NB4 (cell line): ENCODE results near the gene PEMT.

ENCODE experiments used
- DNase-seq: peaks from one replicate; pipeline ENCODE4 v3.0.0; 2010; ENCODE audit warnings: low read depth
- H3K4me3 ChIP-seq: one replicate; pipeline ENCODE4 v1.5.1; 2011; ENCODE audit warnings: mild to moderate bottlenecking, low read depth, low read length, moderate library complexity
- CTCF ChIP-seq: IDR thresholded peaks from one replicate; pipeline ENCODE4 v1.5.1; 2012; ENCODE audit warnings: low read depth, low read length
- MAX ChIP-seq: IDR thresholded peaks from 2 replicates; pipeline ENCODE4 v1.6.1; 2011; ENCODE audit warnings: low read depth, low read length
- MYC ChIP-seq: IDR thresholded peaks from 2 replicates; pipeline ENCODE4 v1.6.1; 2011; ENCODE audit warnings: low read depth, low read length
- POLR2A ChIP-seq: IDR thresholded peaks from 2 replicates; pipeline ENCODE4 v1.6.1; 2011; ENCODE audit warnings: mild to moderate bottlenecking; ENCODE audit not compliant: insufficient read length; ENCODE audit errors: extremely low read depth

PEMT gene

GRCh38 chr17:17623904-17624303, 32.4 kb upstream of the PEMT start:
- no peak for DNase-seq
- TF ChIP-seq CTCF = no peak
- no peak overlapping the region for H3K4me3 ChIP-seq

GRCh38 chr17:17621254-17621653, 29.7 kb upstream of the PEMT start:
- no peak overlapping the region for H3K4me3 ChIP-seq
- TF ChIP-seq MYC (no peak), POLR2A (no peak), MAX (no peak), CTCF (no peak)
- DNase-seq = no peak

GRCh38 chr17:17613708-17614114, 22.2 kb upstream of the PEMT start:
- H3K4me3 ChIP-seq = no peak overlapping the region
- peak; percentile 80 for DNase-seq

GRCh38 chr17:17612085-17613022, 20.8 kb upstream of the PEMT start:
- DNase-seq = no peak
- TF ChIP-seq POLR2A = no peak
- no peak overlapping the region for H3K4me3 ChIP-seq

More at GRCh38 chr17:17613708-17614114, 22.2 kb upstream of the PEMT start:
- TF ChIP-seq CTCF = peak; percentile 92
- no peak for TF ChIP-seq MYC
- TF ChIP-seq POLR2A = no peak
- TF ChIP-seq MAX = no peak

- peak; percentile 39 for DNase-seq
- no peak overlapping the region for H3K4me3 ChIP-seq
- TF ChIP-seq MAX = no peak
- no peak for TF ChIP-seq POLR2A
- no peak for TF ChIP-seq CTCF
- TF ChIP-seq MYC = no peak
Measured at GRCh38 chr17:17609121-17609520, 17.6 kb upstream of the PEMT start.

GRCh38 chr17:17606416-17607000, 15.0 kb upstream of the PEMT start:
- no peak for DNase-seq
- TF ChIP-seq MYC = no peak
- H3K4me3 ChIP-seq = no peak overlapping the region

GRCh38 chr17:17605729-17606088, 14.2 kb upstream of the PEMT start:
- TF ChIP-seq POLR2A (no peak), MYC (no peak), MAX (peak; percentile 55)
- H3K4me3 ChIP-seq = no peak overlapping the region
- no peak for DNase-seq
